HEK293 (cell line): ENCODE results near the gene DOK3.

Experiments used
- ELK4 ChIP-seq: IDR thresholded peaks from 2 replicates; pipeline ENCODE4 v1.6.1; 2011; ENCODE audit warnings: mild to moderate bottlenecking, low read depth, low read length, borderline replicate concordance
- PBX3 ChIP-seq: sonication (generic); formaldehyde crosslinking; IDR thresholded peaks from 2 replicates; pipeline ENCODE4 v1.8.1; 2022; ENCODE audit warnings: mild to moderate bottlenecking, moderate library complexity, missing genetic modification reagents
- ZBTB20 ChIP-seq: fragments of 450-650 bp; formaldehyde crosslinking; IDR thresholded peaks from 2 replicates; pipeline ENCODE4 v1.5.1; 2016; ENCODE audit warnings: missing biosample characterization, missing genetic modification characterization
- ZNF157 ChIP-seq: fragments of 450-650 bp; formaldehyde crosslinking; IDR thresholded peaks from 2 replicates; pipeline ENCODE4 v1.5.1; 2016; ENCODE audit warnings: missing biosample characterization, missing genetic modification characterization
- ZNF280C ChIP-seq: fragments of 450-650 bp; formaldehyde crosslinking; IDR thresholded peaks from 2 replicates; pipeline ENCODE4 v1.5.1; 2016; ENCODE audit warnings: missing biosample characterization, missing genetic modification characterization
- ZNF350 ChIP-seq: fragments of 450-650 bp; formaldehyde crosslinking; IDR thresholded peaks from 2 replicates; pipeline ENCODE4 v1.5.0; 2017; ENCODE audit warnings: missing biosample characterization, mild to moderate bottlenecking, missing genetic modification characterization
- ZNF473 ChIP-seq: fragments of 450-650 bp; formaldehyde crosslinking; IDR thresholded peaks from 2 replicates; pipeline ENCODE4 v1.5.1; 2017; ENCODE audit warnings: missing biosample characterization, missing genetic modification characterization
- ZNF626 ChIP-seq: fragments of 450-650 bp; sonication (Bioruptor Pico); formaldehyde crosslinking; IDR thresholded peaks from 2 replicates; pipeline ENCODE4 v1.5.1; 2018; ENCODE audit warnings: missing biosample characterization, missing genetic modification characterization, inconsistent platforms
- TF ChIP-seq, protein P1 (sequence below): fragments of 450-650 bp; formaldehyde crosslinking; IDR thresholded peaks from 2 replicates; pipeline ENCODE4 v1.5.1; 2016; ENCODE audit warnings: missing biosample characterization, missing genetic modification characterization
- TF ChIP-seq, protein P2 (sequence below): fragments of 450-650 bp; formaldehyde crosslinking; IDR thresholded peaks from 2 replicates; pipeline ENCODE4 v1.5.1; 2016; ENCODE audit warnings: missing biosample characterization, missing genetic modification characterization, low read depth

DNA sequence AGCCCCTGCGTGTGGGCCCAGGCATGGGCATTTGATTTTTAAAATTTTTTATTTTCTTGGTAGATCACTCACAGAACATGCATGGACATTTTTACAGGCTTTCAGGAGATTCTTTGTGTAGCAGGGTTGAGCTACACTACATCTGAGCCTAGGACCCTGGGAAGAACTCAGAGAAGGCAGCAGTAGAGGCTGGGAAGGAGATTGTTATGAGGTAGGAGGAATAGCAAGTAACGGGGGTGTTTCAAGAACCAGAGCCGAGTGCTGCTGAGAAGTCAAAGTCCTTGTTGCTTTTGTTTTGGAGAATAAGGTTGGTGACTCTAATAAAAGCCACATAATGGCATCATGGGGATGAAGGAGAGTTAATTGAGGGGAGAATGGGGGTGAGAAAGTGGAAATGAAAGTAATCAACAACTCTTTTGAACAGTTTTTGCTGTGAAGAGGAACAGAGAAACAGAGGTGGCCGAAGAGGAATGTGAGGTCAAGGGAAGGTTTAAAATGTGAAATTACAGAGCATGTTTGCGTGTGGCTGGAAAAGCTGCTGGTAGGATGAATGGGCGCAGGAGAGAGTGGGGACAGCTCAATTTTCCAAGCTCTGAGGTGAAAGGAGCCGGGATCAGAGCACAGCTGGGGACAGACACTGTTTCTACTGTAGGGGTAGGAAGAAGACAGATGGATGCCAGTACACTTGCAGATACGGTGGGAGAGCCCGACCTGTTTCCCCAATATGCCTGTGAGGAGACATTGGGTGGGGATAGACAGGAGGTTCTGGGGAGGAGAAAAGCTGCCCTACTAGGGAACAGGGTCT lies 7.5 kb downstream of the DOK3 start:
- no peak for TF ChIP-seq ZBTB20 (tag by site-specific recombination)
- no peak for TF ChIP-seq ZNF280C (tag by site-specific recombination)
- TF ChIP-seq ELK4: no peak
- no peak for TF ChIP-seq PBX3 (CRISPR knock-in tag)
- TF ChIP-seq, protein P1, sequence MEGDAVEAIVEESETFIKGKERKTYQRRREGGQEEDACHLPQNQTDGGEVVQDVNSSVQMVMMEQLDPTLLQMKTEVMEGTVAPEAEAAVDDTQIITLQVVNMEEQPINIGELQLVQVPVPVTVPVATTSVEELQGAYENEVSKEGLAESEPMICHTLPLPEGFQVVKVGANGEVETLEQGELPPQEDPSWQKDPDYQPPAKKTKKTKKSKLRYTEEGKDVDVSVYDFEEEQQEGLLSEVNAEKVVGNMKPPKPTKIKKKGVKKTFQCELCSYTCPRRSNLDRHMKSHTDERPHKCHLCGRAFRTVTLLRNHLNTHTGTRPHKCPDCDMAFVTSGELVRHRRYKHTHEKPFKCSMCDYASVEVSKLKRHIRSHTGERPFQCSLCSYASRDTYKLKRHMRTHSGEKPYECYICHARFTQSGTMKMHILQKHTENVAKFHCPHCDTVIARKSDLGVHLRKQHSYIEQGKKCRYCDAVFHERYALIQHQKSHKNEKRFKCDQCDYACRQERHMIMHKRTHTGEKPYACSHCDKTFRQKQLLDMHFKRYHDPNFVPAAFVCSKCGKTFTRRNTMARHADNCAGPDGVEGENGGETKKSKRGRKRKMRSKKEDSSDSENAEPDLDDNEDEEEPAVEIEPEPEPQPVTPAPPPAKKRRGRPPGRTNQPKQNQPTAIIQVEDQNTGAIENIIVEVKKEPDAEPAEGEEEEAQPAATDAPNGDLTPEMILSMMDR (tag by site-specific recombination): no peak
- TF ChIP-seq ZNF626 (tag by site-specific recombination): no peak
- TF ChIP-seq ZNF350 (tag by site-specific recombination): no peak
- no peak for TF ChIP-seq ZNF157 (tag by site-specific recombination)
- TF ChIP-seq ZNF473 (tag by site-specific recombination): no peak
- TF ChIP-seq, protein P2, sequence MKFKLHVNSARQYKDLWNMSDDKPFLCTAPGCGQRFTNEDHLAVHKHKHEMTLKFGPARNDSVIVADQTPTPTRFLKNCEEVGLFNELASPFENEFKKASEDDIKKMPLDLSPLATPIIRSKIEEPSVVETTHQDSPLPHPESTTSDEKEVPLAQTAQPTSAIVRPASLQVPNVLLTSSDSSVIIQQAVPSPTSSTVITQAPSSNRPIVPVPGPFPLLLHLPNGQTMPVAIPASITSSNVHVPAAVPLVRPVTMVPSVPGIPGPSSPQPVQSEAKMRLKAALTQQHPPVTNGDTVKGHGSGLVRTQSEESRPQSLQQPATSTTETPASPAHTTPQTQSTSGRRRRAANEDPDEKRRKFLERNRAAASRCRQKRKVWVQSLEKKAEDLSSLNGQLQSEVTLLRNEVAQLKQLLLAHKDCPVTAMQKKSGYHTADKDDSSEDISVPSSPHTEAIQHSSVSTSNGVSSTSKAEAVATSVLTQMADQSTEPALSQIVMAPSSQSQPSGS: no peak
